H1 (cell line): ENCODE data around the gene EXOG. TPM values are rescaled to one million over a fixed set of nuclear protein-coding genes. Genes with fewer than 3 reads are reported as not detected.

Experiments
- CBX8 ChIP-seq: fragments of 300-800, 300-1000 bp; sonication (generic); IDR thresholded peaks from 2 replicates; pipeline ENCODE4 v1.7.1; 2016; ENCODE audit warnings: low read depth, low read length, borderline replicate concordance
- EGR1 ChIP-seq: IDR thresholded peaks from 2 replicates; pipeline ENCODE4 v1.6.1; 2011; ENCODE audit warnings: low read depth, low read length, borderline replicate concordance
- RAD21 ChIP-seq, 2 experiments: IDR thresholded peaks in 1 of 2; conservative IDR thresholded peaks in 1 of 2; 2 replicates each; pipeline ENCODE4 v1.6.1; 2011; ENCODE audit warnings: low read depth in 2 of 2, low read length in 2 of 2, improper control_type of control experiment in 1 of 2, inconsistent platforms in 1 of 2, mild to moderate bottlenecking in 1 of 2, moderate library complexity in 1 of 2
- SIX5 ChIP-seq: IDR thresholded peaks from 2 replicates; pipeline ENCODE4 v1.6.1; 2011; ENCODE audit warnings: mild to moderate bottlenecking, low read depth, low read length
- TBP ChIP-seq: IDR thresholded peaks from 2 replicates; pipeline ENCODE4 v1.6.1; 2011; ENCODE audit warnings: low read depth, low read length, improper control_type of control experiment
- polyA plus RNA-seq, 7 experiments: library from polyadenylated mRNA; depleted of rRNA in 3 of 7; stranded (reverse) in 5 of 7; unstranded in 2 of 7; fragments of >200 nt in 5 of 7; fragments of 200-250 nt in 2 of 7; gene quantifications; 1 replicate in 5 of 7; 2 replicates in 1 of 7; 4 replicates in 1 of 7; pipeline versions ENCODE4 v1.2.1 to v1.2.3, GENCODE V29; 2011 to 2013; ENCODE audit warnings: missing spikeins in 2 of 7, mixed read lengths in 2 of 7
- total RNA-seq: library from RNA; stranded (reverse); fragmentation: NEBNext Ultra II Directional; extraction: Animal tissue kit (Norgen Biotek cat#: 25700); gene quantifications from 2 replicates; pipeline ENCODE4 v1.2.1, GENCODE V29; 2021
- TF ChIP-seq, protein P1 (sequence below): fragments of 300-600 bp; sonication (generic); IDR thresholded peaks from 2 replicates; pipeline ENCODE4 v1.7.1; 2012; ENCODE audit warnings: low read length, moderate library complexity, mild to moderate bottlenecking, inconsistent platforms; ENCODE audit not compliant: insufficient replicate concordance

EXOG gene
- total and polyA plus RNA-seq, 2 of the 8 experiments (the other 6 are each of a cell fraction or from before 2014, with no cell fraction given), result 7.2 to 12.9 TPM

DNA sequence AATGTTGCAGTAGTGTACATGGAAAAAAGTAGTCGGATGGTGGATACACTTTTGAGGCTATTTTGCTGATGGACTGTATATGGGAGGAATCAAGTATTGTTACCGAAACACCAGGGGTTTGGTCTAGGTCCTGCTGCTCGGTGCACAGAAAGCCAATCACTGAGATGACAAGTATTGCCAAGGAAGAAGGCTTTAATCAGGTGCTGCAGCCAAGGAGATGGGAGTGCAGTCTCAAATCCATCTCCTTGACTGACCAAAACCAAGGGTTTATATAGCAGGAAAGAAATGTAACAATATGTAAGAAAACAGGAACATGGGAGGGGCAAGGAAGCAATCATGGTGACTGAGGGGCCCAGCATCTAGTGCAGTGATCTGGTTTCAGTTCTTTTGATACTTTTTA is 45.3 kb upstream of the EXOG start (continued):
- TF ChIP-seq TBP (no peak), SIX5 (no peak), RAD21 (IDR thresholded peaks at IDR 0.05 in 1 of 2, conservative IDR thresholded peaks at IDR 0.05 in 1 of 2; ENCODE audit: low read depth in 2 of 2, low read length in 2 of 2) (no peak), CBX8 (no peak), EGR1 (no peak)
- TF ChIP-seq, protein P1, sequence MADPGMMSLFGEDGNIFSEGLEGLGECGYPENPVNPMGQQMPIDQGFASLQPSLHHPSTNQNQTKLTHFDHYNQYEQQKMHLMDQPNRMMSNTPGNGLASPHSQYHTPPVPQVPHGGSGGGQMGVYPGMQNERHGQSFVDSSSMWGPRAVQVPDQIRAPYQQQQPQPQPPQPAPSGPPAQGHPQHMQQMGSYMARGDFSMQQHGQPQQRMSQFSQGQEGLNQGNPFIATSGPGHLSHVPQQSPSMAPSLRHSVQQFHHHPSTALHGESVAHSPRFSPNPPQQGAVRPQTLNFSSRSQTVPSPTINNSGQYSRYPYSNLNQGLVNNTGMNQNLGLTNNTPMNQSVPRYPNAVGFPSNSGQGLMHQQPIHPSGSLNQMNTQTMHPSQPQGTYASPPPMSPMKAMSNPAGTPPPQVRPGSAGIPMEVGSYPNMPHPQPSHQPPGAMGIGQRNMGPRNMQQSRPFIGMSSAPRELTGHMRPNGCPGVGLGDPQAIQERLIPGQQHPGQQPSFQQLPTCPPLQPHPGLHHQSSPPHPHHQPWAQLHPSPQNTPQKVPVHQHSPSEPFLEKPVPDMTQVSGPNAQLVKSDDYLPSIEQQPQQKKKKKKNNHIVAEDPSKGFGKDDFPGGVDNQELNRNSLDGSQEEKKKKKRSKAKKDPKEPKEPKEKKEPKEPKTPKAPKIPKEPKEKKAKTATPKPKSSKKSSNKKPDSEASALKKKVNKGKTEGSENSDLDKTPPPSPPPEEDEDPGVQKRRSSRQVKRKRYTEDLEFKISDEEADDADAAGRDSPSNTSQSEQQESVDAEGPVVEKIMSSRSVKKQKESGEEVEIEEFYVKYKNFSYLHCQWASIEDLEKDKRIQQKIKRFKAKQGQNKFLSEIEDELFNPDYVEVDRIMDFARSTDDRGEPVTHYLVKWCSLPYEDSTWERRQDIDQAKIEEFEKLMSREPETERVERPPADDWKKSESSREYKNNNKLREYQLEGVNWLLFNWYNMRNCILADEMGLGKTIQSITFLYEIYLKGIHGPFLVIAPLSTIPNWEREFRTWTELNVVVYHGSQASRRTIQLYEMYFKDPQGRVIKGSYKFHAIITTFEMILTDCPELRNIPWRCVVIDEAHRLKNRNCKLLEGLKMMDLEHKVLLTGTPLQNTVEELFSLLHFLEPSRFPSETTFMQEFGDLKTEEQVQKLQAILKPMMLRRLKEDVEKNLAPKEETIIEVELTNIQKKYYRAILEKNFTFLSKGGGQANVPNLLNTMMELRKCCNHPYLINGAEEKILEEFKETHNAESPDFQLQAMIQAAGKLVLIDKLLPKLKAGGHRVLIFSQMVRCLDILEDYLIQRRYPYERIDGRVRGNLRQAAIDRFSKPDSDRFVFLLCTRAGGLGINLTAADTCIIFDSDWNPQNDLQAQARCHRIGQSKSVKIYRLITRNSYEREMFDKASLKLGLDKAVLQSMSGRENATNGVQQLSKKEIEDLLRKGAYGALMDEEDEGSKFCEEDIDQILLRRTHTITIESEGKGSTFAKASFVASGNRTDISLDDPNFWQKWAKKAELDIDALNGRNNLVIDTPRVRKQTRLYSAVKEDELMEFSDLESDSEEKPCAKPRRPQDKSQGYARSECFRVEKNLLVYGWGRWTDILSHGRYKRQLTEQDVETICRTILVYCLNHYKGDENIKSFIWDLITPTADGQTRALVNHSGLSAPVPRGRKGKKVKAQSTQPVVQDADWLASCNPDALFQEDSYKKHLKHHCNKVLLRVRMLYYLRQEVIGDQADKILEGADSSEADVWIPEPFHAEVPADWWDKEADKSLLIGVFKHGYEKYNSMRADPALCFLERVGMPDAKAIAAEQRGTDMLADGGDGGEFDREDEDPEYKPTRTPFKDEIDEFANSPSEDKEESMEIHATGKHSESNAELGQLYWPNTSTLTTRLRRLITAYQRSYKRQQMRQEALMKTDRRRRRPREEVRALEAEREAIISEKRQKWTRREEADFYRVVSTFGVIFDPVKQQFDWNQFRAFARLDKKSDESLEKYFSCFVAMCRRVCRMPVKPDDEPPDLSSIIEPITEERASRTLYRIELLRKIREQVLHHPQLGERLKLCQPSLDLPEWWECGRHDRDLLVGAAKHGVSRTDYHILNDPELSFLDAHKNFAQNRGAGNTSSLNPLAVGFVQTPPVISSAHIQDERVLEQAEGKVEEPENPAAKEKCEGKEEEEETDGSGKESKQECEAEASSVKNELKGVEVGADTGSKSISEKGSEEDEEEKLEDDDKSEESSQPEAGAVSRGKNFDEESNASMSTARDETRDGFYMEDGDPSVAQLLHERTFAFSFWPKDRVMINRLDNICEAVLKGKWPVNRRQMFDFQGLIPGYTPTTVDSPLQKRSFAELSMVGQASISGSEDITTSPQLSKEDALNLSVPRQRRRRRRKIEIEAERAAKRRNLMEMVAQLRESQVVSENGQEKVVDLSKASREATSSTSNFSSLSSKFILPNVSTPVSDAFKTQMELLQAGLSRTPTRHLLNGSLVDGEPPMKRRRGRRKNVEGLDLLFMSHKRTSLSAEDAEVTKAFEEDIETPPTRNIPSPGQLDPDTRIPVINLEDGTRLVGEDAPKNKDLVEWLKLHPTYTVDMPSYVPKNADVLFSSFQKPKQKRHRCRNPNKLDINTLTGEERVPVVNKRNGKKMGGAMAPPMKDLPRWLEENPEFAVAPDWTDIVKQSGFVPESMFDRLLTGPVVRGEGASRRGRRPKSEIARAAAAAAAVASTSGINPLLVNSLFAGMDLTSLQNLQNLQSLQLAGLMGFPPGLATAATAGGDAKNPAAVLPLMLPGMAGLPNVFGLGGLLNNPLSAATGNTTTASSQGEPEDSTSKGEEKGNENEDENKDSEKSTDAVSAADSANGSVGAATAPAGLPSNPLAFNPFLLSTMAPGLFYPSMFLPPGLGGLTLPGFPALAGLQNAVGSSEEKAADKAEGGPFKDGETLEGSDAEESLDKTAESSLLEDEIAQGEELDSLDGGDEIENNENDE, result no peak
